Colon (tissue), 2 donors: ENCODE measurements around the gene RIPK4.

Experiments used
- FAIRE-seq: peaks from 2 replicates; lab custom pipeline; 2012; peaks lifted over from hg19 to GRCh38; lab: Jason Lieb, UNC
- donor health status: control.
- donor health status: control.

Gene RIPK4

DNA sequence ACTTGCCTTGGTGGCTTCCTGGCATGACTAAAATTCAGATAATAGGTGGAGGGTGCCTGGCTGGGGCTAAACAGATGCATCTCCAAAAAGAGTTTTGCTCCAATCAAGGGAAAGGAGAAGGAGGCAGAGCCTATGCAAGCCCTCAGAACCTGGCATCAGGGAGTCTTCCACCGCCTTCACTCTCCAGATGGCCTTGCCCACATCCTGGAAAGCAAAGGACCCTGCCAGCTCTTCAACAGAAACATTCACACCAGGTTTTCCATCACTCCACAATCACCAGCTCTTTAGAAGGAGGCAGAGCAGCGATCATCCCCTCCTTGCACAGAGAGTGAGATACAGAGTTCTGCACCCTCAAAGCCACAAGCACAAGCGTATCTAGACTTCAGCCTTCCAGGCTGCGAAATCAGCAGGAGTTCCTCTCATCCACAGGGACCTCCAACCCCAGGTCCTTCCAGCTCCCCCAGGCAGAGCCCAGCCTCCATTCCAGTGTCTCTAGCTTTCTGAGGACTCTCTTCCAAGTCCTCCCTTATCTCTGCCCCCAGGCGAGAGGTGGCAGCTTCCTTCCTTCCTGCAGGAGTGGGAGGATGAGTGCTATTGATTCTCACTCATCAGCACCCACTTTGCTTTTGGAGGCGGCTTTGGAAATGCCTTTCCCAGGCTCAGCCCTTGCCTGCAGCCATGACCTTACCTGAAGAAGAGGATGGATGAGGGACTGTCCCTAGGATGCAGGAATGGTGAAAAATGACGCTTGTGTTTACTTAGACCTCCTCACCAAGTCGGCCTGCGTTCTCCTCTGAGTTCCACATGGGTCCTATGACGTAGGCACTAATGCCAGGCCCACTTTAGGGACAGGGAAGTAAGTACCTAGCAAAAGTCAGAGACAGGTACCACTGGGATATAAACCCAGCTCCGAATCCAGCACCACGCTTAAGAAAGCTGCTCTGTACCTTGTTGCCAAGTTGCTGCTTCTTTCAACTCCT is 75.4 kb downstream of the RIPK4 start:
- no peak for FAIRE-seq
